Heart left ventricle (tissue), 16 donors: ENCODE results near the gene PRXL2B. TPM values are rescaled to one million over a fixed set of nuclear protein-coding genes. Genes with fewer than 3 reads are reported as not detected.
A peak's percentile ranks its signal among the peaks of the same experiment; 100 is the strongest.

Experiments used
- ATAC-seq, 4 donors: fragments of 200-7000 bp; cut with Tn5 transposase; one replicate each; pipeline ENCODE4 v1.9.1; 2020 to 2022; ENCODE audit warnings: moderate library complexity in 4 of 4, mild to moderate bottlenecking in 3 of 4, moderate number of reproducible peaks in 1 of 4
- DNase-seq, 5 donors: peaks; one replicate each; pipeline ENCODE4 v3.0.0-alpha.2; 2020
- H3K27ac ChIP-seq, 12 donors: fragments of 200-600 bp; sonication (generic) in 4 of 12; one replicate each; pipeline versions ENCODE4 v1.5.0 to v1.8.0; 2016 to 2022; ENCODE audit warnings: mild to moderate bottlenecking in 2 of 12
- H3K27me3 ChIP-seq, 9 donors: fragments of 200-600 bp; sonication (generic) in 2 of 9; one replicate each; pipeline versions ENCODE4 v1.5.1 to v1.8.0; 2016 to 2022; ENCODE audit warnings: mild to moderate bottlenecking in 3 of 9
- H3K36me3 ChIP-seq, 9 donors: fragments of 200-600 bp; sonication (generic) in 2 of 9; one replicate each; pipeline versions ENCODE4 v1.5.0 to v1.8.0; 2018 to 2022; ENCODE audit warnings: mild to moderate bottlenecking in 2 of 9
- H3K4me1 ChIP-seq, 12 donors: fragments of 200-600 bp; sonication (generic) in 4 of 12; one replicate each; pipeline versions ENCODE4 v1.5.0 to v1.8.0; 2016 to 2022; ENCODE audit warnings: mild to moderate bottlenecking in 3 of 12
- H3K4me3 ChIP-seq, 12 donors: fragments of 200-600 bp; sonication (generic) in 4 of 12; one replicate each; pipeline versions ENCODE4 v1.5.0 to v1.8.0; 2017 to 2022; ENCODE audit warnings: mild to moderate bottlenecking in 9 of 12, moderate library complexity in 4 of 12
- H3K9me3 ChIP-seq, 12 donors: fragments of 200-600 bp; sonication (generic) in 4 of 12; one replicate each; pipeline versions ENCODE4 v1.5.0 to v1.8.0; 2016 to 2022; ENCODE audit warnings: mild to moderate bottlenecking in 1 of 12
- CTCF ChIP-seq, 12 donors: fragments of 200-600 bp; sonication (generic) in 4 of 12; IDR thresholded peaks; one replicate each; pipeline versions ENCODE4 v1.5.0 to v1.8.0; 2018 to 2022; ENCODE audit warnings: antibody characterized with exemption in 12 of 12, mild to moderate bottlenecking in 5 of 12
- POLR2A ChIP-seq, 2 donors: fragments of 450-650 bp; IDR thresholded peaks; one replicate each; pipeline ENCODE4 v1.6.1; 2017; ENCODE audit warnings: antibody characterized with exemption in 2 of 2, mild to moderate bottlenecking in 2 of 2, moderate library complexity in 2 of 2
- WGBS, 4 donors: extraction: QIAGEN DNeasy Blood & Tissue Kit in 2 of 4; methylation state at CpG; one replicate each; pipeline versions ENCODE4 v1.1.5 to v1.1.7; 2013 to 2018; 5-methylcytosine and 5-hydroxymethylcytosine counted together
- intact Hi-C, 10 donors: fragments of 100-400 bp; cut with DNase I; formaldehyde crosslinking; loops; one replicate each; pipeline versions ENCODE4 v1.11.1 to v1.14.2; 2022
- polyA plus RNA-seq, 2 donors: library from polyadenylated mRNA; stranded (reverse); fragments of 200-250 nt; gene quantifications; one replicate each; pipeline ENCODE4 v1.2.3, GENCODE V29; 2013
- total RNA-seq, 9 donors: library from RNA; depleted of rRNA in 2 of 9; stranded (reverse); fragments of >200 nt in 2 of 9; fragmentation: NEBNext Ultra II Directional in 3 of 9; extraction: Animal tissue kit (Norgen Biotek cat#: 25700) in 3 of 9; gene quantifications; one replicate each; pipeline versions ENCODE4 v1.1.0 to v1.2.4, GENCODE V29; 2016 to 2023
- donor health status: ischemic (EF 13 %, LVEDD 7.1; RV severe dilation, severe dysfunction).
- donor health status: healthy with polysubstance abuse.
- donor health status: DM: no; HTN: yes; CAD: no.
- donor health status: DM: no; HTN: no; CAD: no.
- donor health status: ischemic (EF 25% LVEDD 6.9; RV normal size, moderate dysfunction).
- donor health status: ischemic (EF 25% LVEDD 5.7; RV mildly dilated, moderate dysfunction).
- donor health status: healthy.
- donor health status: DM: yes; HTN: yes; CAD: no.
- donor health status: ischemic (EF 35%, LVEDD 5.7; RV mildly dilated, moderate dysfunction).
- donor health status: nonischemic (EF 11% LVEDD 7.7; RV severe dilation, severe dysfunction).
- donor health status: DM: yes; HTN: yes; CAD: no.
- donor health status: PGD.
- donor health status: ischemic (EF 29% LVEDD 5.4; RV normal size, mild dysfunction).
- donor health status: nonischemic (EF 23%, LVEDD 6.1; RV moderate dilation, normal function).

The PRXL2B gene
- total and polyA plus RNA-seq, 11 donors = 5.1 to 13.9 (median 7.9) TPM

- H3K4me3 ChIP-seq = no peak overlapping the region
- DNase-seq (peak in 3 of 5 donors; percentile 22 to 50 (median 30)), ATAC-seq (no peak)
- TF ChIP-seq POLR2A (IDR thresholded peaks at IDR 0.05) (no peak), CTCF (IDR thresholded peaks at IDR 0.05) (no peak)
- H3K36me3 ChIP-seq = peaks cover 0 to 13% (median 0%) of the 10 kb centered on the region in 9 donors
- H3K27ac ChIP-seq = no peak overlapping the region
- WGBS, 4 donors = 96 to 100% (median 97%) methylated on average over 2 to 25 of the region's 25 CpGs
- intact Hi-C loops = loop anchor here in 7 of 10 donors (5.0 to 10.0 kb wide), 6 partner anchors 42 to 175 kb away; partner anchors contain the start of genes MMEL1 (in 1 of the 7), PANK4 (in 1 of the 7) and PEX10 (in 1 of the 7)
- peaks cover 0 to 3% (median 0%) of the 10 kb centered on the region in 9 donors for H3K27me3 ChIP-seq
- H3K4me1 ChIP-seq = peaks cover 8 to 39% (median 19%) of the 10 kb centered on the region in 12 donors
- no peaks in the 10 kb centered on the region for H3K9me3 ChIP-seq
Observed at GRCh38 chr1:2589431-2590232, 3.1 kb downstream of the PRXL2B start.

- Histone ChIP-seq H3K4me1 (peaks cover 5 to 30% (median 13%) of the 10 kb centered on the region in 12 donors), H3K4me3 (no peak overlapping the region), H3K27me3 (peaks cover 0 to 5% (median 0%) of the 10 kb centered on the region in 9 donors), H3K9me3 (no peaks in the 10 kb centered on the region), H3K36me3 (peaks cover 0 to 13% (median 0%) of the 10 kb centered on the region in 9 donors), H3K27ac (no peak overlapping the region)
- no peak for ATAC-seq
- 93 to 98% (median 97%) methylated on average over 25 to 31 of the region's 31 CpGs for WGBS, 4 donors
- no peak for TF ChIP-seq POLR2A (IDR thresholded peaks at IDR 0.05)
- TF ChIP-seq CTCF (IDR thresholded peaks at IDR 0.05) = no peak
- DNase-seq = peak in 1 of 5 donors; percentile 26
- intact Hi-C loops = no loop called here
Observed at GRCh38 chr1:2590233-2591141, 3.9 kb downstream of the PRXL2B start.

- DNase-seq (no peak), ATAC-seq (no peak)
- Histone ChIP-seq H3K27me3 (peaks cover 0 to 5% (median 0%) of the 10 kb centered on the region in 9 donors), H3K4me1 (peaks cover 5 to 29% (median 13%) of the 10 kb centered on the region in 12 donors), H3K4me3 (no peak overlapping the region), H3K36me3 (peaks cover 0 to 13% (median 0%) of the 10 kb centered on the region in 9 donors), H3K9me3 (no peaks in the 10 kb centered on the region), H3K27ac (no peak overlapping the region)
- intact Hi-C loops = no loop called here
- WGBS, 4 donors = 89 to 93% (median 90%) methylated on average over 5 of the region's 5 CpGs
- TF ChIP-seq POLR2A (IDR thresholded peaks at IDR 0.05) = no peak
- no peak for TF ChIP-seq CTCF (IDR thresholded peaks at IDR 0.05)
Observed at GRCh38 chr1:2591233-2591580, 4.6 kb downstream of the PRXL2B start.
